Esophagus squamous epithelium (tissue), 5 donors: ENCODE results near the gene KBTBD8. TPM values are rescaled to one million over a fixed set of nuclear protein-coding genes. Genes with fewer than 3 reads are reported as not detected.

ENCODE experiments used
- DNase-seq: peaks from one replicate; lab custom pipeline; 2025; lab: John Stamatoyannopoulos, UW
- H3K27ac ChIP-seq, 4 donors: fragments of 200-600 bp; sonication (generic); one replicate each; pipeline ENCODE4 v1.5.1; 2016 to 2019; ENCODE audit warnings: mild to moderate bottlenecking in 1 of 4
- H3K27me3 ChIP-seq, 4 donors: fragments of 200-600 bp; sonication (generic); 1 replicate in 3 of 4; 2 replicates in 1 of 4; pipeline versions ENCODE4 v1.5.1 to v1.6.0; 2017 to 2021; ENCODE audit warnings: antibody characterized with exemption in 1 of 4
- H3K36me3 ChIP-seq, 3 donors: fragments of 200-600 bp; sonication (generic); one replicate each; pipeline ENCODE4 v1.5.1; 2016 to 2019
- H3K4me1 ChIP-seq, 3 donors: fragments of 200-600 bp; sonication (generic); one replicate each; pipeline ENCODE4 v1.5.1; 2017 to 2019
- H3K4me3 ChIP-seq, 4 donors: fragments of 200-600 bp; sonication (generic); 1 replicate in 3 of 4; 2 replicates in 1 of 4; pipeline ENCODE4 v1.5.1; 2016 to 2019; ENCODE audit warnings: mild to moderate bottlenecking in 2 of 4, moderate library complexity in 1 of 4
- H3K9me3 ChIP-seq, 3 donors: fragments of 200-600 bp; sonication (generic); one replicate each; pipeline ENCODE4 v1.5.1; 2016 to 2019
- POLR2A ChIP-seq, 4 donors: fragments of 450-650 bp; IDR thresholded peaks; one replicate each; pipeline ENCODE4 v1.6.1; 2017; ENCODE audit warnings: antibody characterized with exemption in 4 of 4, mild to moderate bottlenecking in 4 of 4, moderate library complexity in 3 of 4
- WGBS, 2 donors: methylation state at CpG; one replicate each; pipeline ENCODE4 v1.1.5; 2018; 5-methylcytosine and 5-hydroxymethylcytosine counted together
- intact Hi-C: fragments of 100-400 bp; cut with DNase I; formaldehyde crosslinking; loops from one replicate; pipeline ENCODE4 v1.15.0; 2022
- total RNA-seq, 4 donors: library from RNA; depleted of rRNA; stranded (reverse); fragments of >200 nt; gene quantifications; one replicate each; pipeline ENCODE4 v1.1.0, GENCODE V29; 2016
- TF ChIP-seq, protein P1 (sequence below), 6 experiments: fragments of 450-650 bp in 4 of 6; fragments of 200-600 bp in 2 of 6; sonication (generic) in 2 of 6; IDR thresholded peaks; one replicate each; pipeline ENCODE4 v1.5.1; 2016 to 2019; ENCODE audit warnings: antibody characterized with exemption in 6 of 6, mild to moderate bottlenecking in 4 of 6, moderate library complexity in 4 of 6
- donor health status: DM: yes; HTN: yes; CAD: no.

KBTBD8 gene
- total RNA-seq, 4 donors from 2014 or later = 0.95 to 2.8 (median 1.5) TPM

DNA sequence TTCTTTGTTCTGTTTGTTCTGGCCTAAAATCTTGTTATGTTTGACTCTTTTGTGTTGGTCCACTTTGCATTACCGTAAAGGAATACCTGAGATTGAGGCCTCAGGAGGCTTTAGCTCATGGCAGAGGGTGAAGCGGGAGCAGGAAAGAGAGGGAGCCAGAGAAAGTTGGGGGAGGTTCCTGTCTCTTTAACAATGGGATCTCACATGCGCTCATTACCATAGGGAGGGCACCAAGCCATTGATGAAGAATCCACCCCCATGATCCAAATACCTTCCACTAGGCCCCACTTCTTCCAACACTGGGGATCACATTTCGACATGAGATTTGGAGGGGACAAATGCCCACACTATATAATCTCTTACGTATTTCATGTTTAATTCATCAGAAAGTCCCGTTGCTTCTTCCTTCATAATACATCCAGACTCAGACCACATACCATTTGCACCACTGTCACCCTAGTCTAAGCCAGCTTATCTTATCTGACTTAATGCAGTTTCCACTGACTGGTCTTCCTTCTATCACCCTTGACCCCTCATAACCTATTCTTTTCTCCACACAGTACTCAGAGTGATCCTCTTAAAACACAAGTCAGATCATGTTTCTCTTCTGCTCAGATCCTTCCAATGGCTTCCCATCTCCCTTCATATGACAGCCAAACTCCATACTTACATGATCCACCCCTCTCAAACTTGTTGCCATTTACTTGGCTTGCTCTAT is 13.5 kb downstream of the KBTBD8 start:
- H3K27me3 ChIP-seq = no peaks in the 10 kb centered on the region
- no peaks in the 10 kb centered on the region for H3K4me1 ChIP-seq
- H3K36me3 ChIP-seq = no peaks in the 10 kb centered on the region
- no peak for DNase-seq
- TF ChIP-seq POLR2A (IDR thresholded peaks at IDR 0.05) = no peak
- TF ChIP-seq, protein P1, sequence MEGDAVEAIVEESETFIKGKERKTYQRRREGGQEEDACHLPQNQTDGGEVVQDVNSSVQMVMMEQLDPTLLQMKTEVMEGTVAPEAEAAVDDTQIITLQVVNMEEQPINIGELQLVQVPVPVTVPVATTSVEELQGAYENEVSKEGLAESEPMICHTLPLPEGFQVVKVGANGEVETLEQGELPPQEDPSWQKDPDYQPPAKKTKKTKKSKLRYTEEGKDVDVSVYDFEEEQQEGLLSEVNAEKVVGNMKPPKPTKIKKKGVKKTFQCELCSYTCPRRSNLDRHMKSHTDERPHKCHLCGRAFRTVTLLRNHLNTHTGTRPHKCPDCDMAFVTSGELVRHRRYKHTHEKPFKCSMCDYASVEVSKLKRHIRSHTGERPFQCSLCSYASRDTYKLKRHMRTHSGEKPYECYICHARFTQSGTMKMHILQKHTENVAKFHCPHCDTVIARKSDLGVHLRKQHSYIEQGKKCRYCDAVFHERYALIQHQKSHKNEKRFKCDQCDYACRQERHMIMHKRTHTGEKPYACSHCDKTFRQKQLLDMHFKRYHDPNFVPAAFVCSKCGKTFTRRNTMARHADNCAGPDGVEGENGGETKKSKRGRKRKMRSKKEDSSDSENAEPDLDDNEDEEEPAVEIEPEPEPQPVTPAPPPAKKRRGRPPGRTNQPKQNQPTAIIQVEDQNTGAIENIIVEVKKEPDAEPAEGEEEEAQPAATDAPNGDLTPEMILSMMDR (IDR thresholded peaks at IDR 0.05) = no peak
- H3K9me3 ChIP-seq = no peaks in the 10 kb centered on the region
- no peak overlapping the region for H3K27ac ChIP-seq
- WGBS, 2 donors = 88 to 91% methylated on average over 6 of the region's 6 CpGs
- intact Hi-C loops = no loop called here
- H3K4me3 ChIP-seq = no peak overlapping the region

DNA sequence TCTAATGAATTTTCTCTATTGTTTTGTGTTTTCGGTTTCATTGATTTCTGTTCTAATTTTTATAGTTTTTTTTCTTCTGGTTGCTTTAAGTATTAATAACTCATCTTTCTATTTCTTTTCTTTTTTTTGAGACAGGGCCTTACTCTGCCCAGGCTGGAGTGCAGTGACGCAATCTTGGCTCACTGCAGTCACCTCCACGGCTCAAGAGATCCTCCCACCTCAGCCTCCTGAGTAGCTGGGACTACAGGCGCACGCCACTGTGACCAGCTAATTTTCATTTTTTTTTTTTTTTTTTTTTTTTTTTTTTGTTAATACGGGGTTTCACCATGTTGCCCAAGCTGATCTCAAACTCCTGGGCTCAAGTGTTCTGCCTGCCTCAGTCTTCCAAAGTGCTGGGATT is 14.5 kb downstream of the KBTBD8 start:
- Histone ChIP-seq H3K27me3 (no peaks in the 10 kb centered on the region), H3K27ac (no peak overlapping the region), H3K36me3 (no peaks in the 10 kb centered on the region), H3K4me1 (no peaks in the 10 kb centered on the region), H3K9me3 (no peaks in the 10 kb centered on the region), H3K4me3 (no peak overlapping the region)
- intact Hi-C loops = no loop called here
- WGBS, 2 donors = 83 to 96% methylated on average over 4 to 6 of the region's 6 CpGs
- no peak for DNase-seq
- TF ChIP-seq, protein P1 (IDR thresholded peaks at IDR 0.05) = no peak
- no peak for TF ChIP-seq POLR2A (IDR thresholded peaks at IDR 0.05)

DNA sequence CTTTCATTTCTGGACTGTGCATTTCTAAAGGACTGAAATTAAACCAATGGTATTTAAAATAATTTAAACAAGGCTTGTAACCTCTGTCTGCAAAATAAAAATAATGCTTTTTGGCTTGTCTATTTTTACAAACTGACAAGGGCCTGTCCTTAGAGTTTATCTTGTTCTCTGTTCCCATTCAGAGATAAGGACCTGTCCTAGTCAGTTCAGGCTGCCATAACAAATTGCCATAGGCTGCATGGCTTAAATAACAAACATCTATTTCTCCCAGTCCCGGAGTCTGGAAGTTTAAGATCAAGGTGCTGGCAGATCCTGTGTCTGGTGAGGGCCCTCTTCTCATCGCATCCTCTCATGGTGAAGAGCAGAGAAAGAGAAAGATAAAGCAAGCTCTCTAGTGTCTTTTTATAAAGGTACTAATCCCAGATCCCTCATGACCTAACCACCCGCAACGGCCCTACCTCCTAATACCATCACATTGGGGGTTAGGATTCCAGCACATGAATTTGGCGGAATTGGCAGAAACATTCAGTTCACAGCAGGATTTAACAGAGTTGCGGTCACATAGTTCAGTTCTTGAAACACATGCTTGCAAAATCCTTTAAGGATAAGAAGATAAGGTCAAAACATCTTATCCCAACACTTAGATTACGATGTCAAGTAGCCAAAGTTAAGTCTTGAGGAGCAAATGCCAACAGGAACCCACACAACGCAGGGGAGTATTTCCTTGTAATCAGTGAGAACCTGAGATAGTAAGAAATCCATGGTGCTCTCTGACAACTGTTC is 17.8 kb downstream of the KBTBD8 start:
- H3K4me1 ChIP-seq = no peaks in the 10 kb centered on the region
- H3K27me3 ChIP-seq = no peaks in the 10 kb centered on the region
- no peaks in the 10 kb centered on the region for H3K36me3 ChIP-seq
- WGBS, 2 donors = 85% methylated on average over 8 of the region's 8 CpGs
- DNase-seq = no peak
- TF ChIP-seq, protein P1 (IDR thresholded peaks at IDR 0.05) = no peak
- no peak for TF ChIP-seq POLR2A (IDR thresholded peaks at IDR 0.05)
- H3K27ac ChIP-seq = no peak overlapping the region
- intact Hi-C loops = no loop called here
- H3K9me3 ChIP-seq = no peaks in the 10 kb centered on the region
- H3K4me3 ChIP-seq = no peak overlapping the region

DNA sequence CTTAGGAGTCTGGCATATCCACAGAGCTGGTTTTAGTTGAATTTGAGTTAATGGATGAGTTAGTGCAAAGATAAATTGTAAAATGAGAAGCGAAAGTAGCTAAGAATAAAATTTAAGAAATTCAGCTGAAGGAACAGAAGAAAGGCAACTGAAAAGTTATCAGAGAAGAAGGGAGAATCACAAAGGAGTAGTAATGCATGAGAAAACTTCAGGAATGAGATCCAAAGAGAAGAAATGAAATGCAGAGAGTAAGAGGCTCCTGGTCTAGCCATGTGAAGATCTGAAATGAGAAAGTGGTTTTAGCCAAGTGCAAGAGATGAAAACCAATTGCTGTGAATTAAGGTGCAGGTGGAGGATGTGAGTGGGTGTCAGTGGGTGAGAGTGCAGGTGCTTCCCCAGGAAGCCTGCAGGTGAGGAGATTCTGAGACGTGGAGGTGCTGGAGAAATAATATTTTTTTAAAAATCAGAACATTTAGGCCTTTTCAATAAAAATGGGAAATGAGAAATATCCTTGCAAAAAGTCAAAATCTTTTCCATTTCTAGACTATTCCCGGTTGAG is 18.5 kb downstream of the KBTBD8 start:
- H3K9me3 ChIP-seq = no peaks in the 10 kb centered on the region
- DNase-seq = no peak
- WGBS, 2 donors = 63 to 72% methylated on average over 3 of the region's 3 CpGs
- H3K27ac ChIP-seq = no peak overlapping the region
- H3K4me1 ChIP-seq = no peaks in the 10 kb centered on the region
- TF ChIP-seq, protein P1 (IDR thresholded peaks at IDR 0.05) = no peak
- H3K36me3 ChIP-seq = no peaks in the 10 kb centered on the region
- intact Hi-C loops = no loop called here
- H3K4me3 ChIP-seq = no peak overlapping the region
- no peaks in the 10 kb centered on the region for H3K27me3 ChIP-seq

DNA sequence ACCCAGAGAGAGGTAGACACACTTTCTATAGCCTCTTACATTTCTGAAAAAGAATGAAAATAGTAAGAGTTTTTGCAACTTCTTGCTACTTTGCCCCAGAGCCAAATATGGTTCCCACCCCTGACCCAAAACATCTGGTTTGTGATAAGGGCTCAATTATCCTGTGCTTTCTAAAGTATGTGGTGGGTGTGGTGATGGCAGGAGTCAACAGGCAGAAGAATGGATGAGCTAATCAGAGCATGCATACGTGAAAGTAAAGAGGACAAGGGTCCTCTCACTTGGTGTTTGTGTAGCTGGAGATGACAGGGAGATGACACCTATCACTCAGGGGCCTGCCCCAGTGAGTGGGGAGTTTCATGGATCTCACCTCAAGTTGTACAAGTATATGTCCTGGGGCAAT is 19.1 kb downstream of the KBTBD8 start:
- DNase-seq = no peak
- TF ChIP-seq, protein P1 (IDR thresholded peaks at IDR 0.05) = no peak
- no peak for TF ChIP-seq POLR2A (IDR thresholded peaks at IDR 0.05)
- Histone ChIP-seq H3K4me1 (no peaks in the 10 kb centered on the region), H3K27ac (no peak overlapping the region), H3K9me3 (no peaks in the 10 kb centered on the region), H3K4me3 (no peak overlapping the region), H3K36me3 (no peaks in the 10 kb centered on the region), H3K27me3 (no peaks in the 10 kb centered on the region)
- 25 to 31% methylated on average over 1 of the region's 1 CpG for WGBS, 2 donors
- intact Hi-C loops = no loop called here
